Progenitor cell of endocrine pancreas (in vitro differentiated cells): ENCODE measurements around the gene MYL6. TPM values are rescaled to one million over a fixed set of nuclear protein-coding genes. Genes with fewer than 3 reads are reported as not detected.

ENCODE experiments used
- DNase-seq: peaks from one replicate; pipeline ENCODE4 v3.0.0; 2021; ENCODE audit warnings: low spot score; ENCODE audit not compliant: unreplicated experiment
- H3K27ac Mint-ChIP-seq: 2 replicates; pipeline ENCODE4 v1.8.0; 2021; ENCODE audit warnings: mild to moderate bottlenecking, moderate library complexity, mixed read lengths
- H3K27me3 Mint-ChIP-seq: 2 replicates; pipeline ENCODE4 v1.8.0; 2021; ENCODE audit warnings: mixed read lengths
- H3K36me3 Mint-ChIP-seq: 2 replicates; pipeline ENCODE4 v1.8.0; 2022; ENCODE audit warnings: mixed read lengths; ENCODE audit not compliant: insufficient read depth
- H3K4me1 Mint-ChIP-seq: 2 replicates; pipeline ENCODE4 v1.8.0; 2021; ENCODE audit warnings: low read depth, mixed read lengths
- H3K4me3 Mint-ChIP-seq: 2 replicates; pipeline ENCODE4 v1.8.0; 2021; ENCODE audit warnings: low read depth, mild to moderate bottlenecking, moderate library complexity, mixed read lengths
- H3K9me3 Mint-ChIP-seq: 2 replicates; pipeline ENCODE4 v1.8.0; 2021; ENCODE audit warnings: low read depth, mixed read lengths
- CTCF ChIP-seq: fragments of 200-600 bp; sonication (generic); IDR thresholded peaks from one replicate; pipeline ENCODE4 v1.5.0; 2021; ENCODE audit warnings: antibody characterized with exemption, mild to moderate bottlenecking; ENCODE audit not compliant: unreplicated experiment
- total RNA-seq: library from RNA; stranded (reverse); gene quantifications from 2 replicates; pipeline ENCODE4 v1.2.1, GENCODE V29; 2021

MYL6 gene
- total RNA-seq, 1 donor from 2014 or later = 1,155 TPM

- no peak for DNase-seq
- no peak for TF ChIP-seq CTCF
- no peak overlapping the region for H3K4me3 Mint-ChIP-seq
- peaks cover 24% of the 10 kb centered on the region for H3K4me1 Mint-ChIP-seq
- no peaks in the 10 kb centered on the region for H3K9me3 Mint-ChIP-seq
- peaks cover 42% of the 10 kb centered on the region for H3K36me3 Mint-ChIP-seq
- H3K27ac Mint-ChIP-seq = peak overlapping the region; percentile 83
- no peaks in the 10 kb centered on the region for H3K27me3 Mint-ChIP-seq
Observed at GRCh38 chr12:56163533-56164344, 5.6 kb downstream of the MYL6 start.

GRCh38 chr12:56164345-56164729 is 6.2 kb downstream of the MYL6 start:
- Mint-ChIP-seq H3K36me3 (peaks cover 43% of the 10 kb centered on the region), H3K27me3 (no peaks in the 10 kb centered on the region), H3K27ac (peak overlapping the region; percentile 27), H3K9me3 (no peaks in the 10 kb centered on the region), H3K4me1 (peaks cover 19% of the 10 kb centered on the region), H3K4me3 (no peak overlapping the region)
- TF ChIP-seq CTCF = no peak
- DNase-seq = no peak

- Mint-ChIP-seq H3K9me3 (no peaks in the 10 kb centered on the region), H3K36me3 (peaks cover 39% of the 10 kb centered on the region), H3K4me1 (peaks cover 9% of the 10 kb centered on the region), H3K4me3 (no peak overlapping the region), H3K27ac (no peak overlapping the region), H3K27me3 (no peaks in the 10 kb centered on the region)
- TF ChIP-seq CTCF = no peak
- DNase-seq = no peak
Observed at GRCh38 chr12:56165369-56165768, 7.2 kb downstream of the MYL6 start.

GRCh38 chr12:56169229-56169759 is 11.1 kb downstream of the MYL6 start:
- TF ChIP-seq CTCF = no peak
- no peaks in the 10 kb centered on the region for H3K4me1 Mint-ChIP-seq
- no peaks in the 10 kb centered on the region for H3K9me3 Mint-ChIP-seq

GRCh38 chr12:56172839-56173238 is 14.7 kb downstream of the MYL6 start:
- H3K4me1 Mint-ChIP-seq = no peaks in the 10 kb centered on the region
- peaks cover 40% of the 10 kb centered on the region for H3K36me3 Mint-ChIP-seq
- no peak overlapping the region for H3K27ac Mint-ChIP-seq
- TF ChIP-seq CTCF = no peak
- H3K27me3 Mint-ChIP-seq = no peaks in the 10 kb centered on the region
- no peak overlapping the region for H3K4me3 Mint-ChIP-seq
- no peaks in the 10 kb centered on the region for H3K9me3 Mint-ChIP-seq
- DNase-seq = no peak

More at GRCh38 chr12:56169229-56169759, 11.1 kb downstream of the MYL6 start:
- Mint-ChIP-seq H3K27ac (no peak overlapping the region), H3K4me3 (no peak overlapping the region), H3K27me3 (no peaks in the 10 kb centered on the region), H3K36me3 (peaks cover 40% of the 10 kb centered on the region)
- no peak for DNase-seq
